Stimulated activated CD4-positive, alpha-beta T cell treated with anti-CD3 and anti-CD28 coated beads, Interleukin-1b, Interleukin-23, amount 100 ng/mL, for 1 hour (primary cell): ENCODE data around the gene RFESD.
"Not testable (repeated sequence)": the region's sequence is repeated elsewhere in the genome, so short reads cannot be mapped to it uniquely, and the experiment has no call there.

Source experiments
- DNase-seq, 2 donors: peaks; one replicate each; pipeline ENCODE4 v3.0.0-alpha.2; 2020; ENCODE audit warnings: low read depth in 2 of 2

RFESD gene

GRCh38 chr5:95628933-95629332 lies 17.6 kb upstream of the RFESD start:
- no peak for DNase-seq

GRCh38 chr5:95630394-95630917 lies 16.1 kb upstream of the RFESD start:
- DNase-seq = no peak

- no peak for DNase-seq
These were observed 15.2 kb upstream of the RFESD start for GRCh38 chr5:95631255-95631958.

GRCh38 chr5:95631991-95632675 lies 14.4 kb upstream of the RFESD start:
- peak in 1 of 2 donors; percentile 28 for DNase-seq

GRCh38 chr5:95632942-95633341 lies 13.6 kb upstream of the RFESD start:
- DNase-seq = not testable (repeated sequence)

- no peak for DNase-seq
These were observed 12.9 kb upstream of the RFESD start for GRCh38 chr5:95633671-95634070.

GRCh38 chr5:95634081-95634480 lies 12.5 kb upstream of the RFESD start:
- no peak for DNase-seq

GRCh38 chr5:95638632-95639031 lies 7.9 kb upstream of the RFESD start:
- DNase-seq = no peak

GRCh38 chr5:95641741-95642220 lies 4.8 kb upstream of the RFESD start:
- DNase-seq = no peak

GRCh38 chr5:95643152-95643551 lies 3.4 kb upstream of the RFESD start:
- no peak for DNase-seq

- DNase-seq = no peak
These were observed 2.1 kb upstream of the RFESD start for GRCh38 chr5:95644351-95645042.

- DNase-seq = not testable (repeated sequence)
These were observed 380 bp upstream of the RFESD start for GRCh38 chr5:95646226-95646568.

- DNase-seq = no peak
These were observed 1.6 kb downstream of the RFESD start for GRCh38 chr5:95647886-95648860.

- no peak for DNase-seq
These were observed 2.7 kb downstream of the RFESD start for GRCh38 chr5:95649274-95649673.

- DNase-seq = no peak
These were observed 3.5 kb downstream of the RFESD start for GRCh38 chr5:95649842-95650620.

- DNase-seq = no peak
These were observed 6.3 kb downstream of the RFESD start for GRCh38 chr5:95652849-95653248.

GRCh38 chr5:95654196-95654595 lies 7.6 kb downstream of the RFESD start:
- no peak for DNase-seq

GRCh38 chr5:95655575-95655974 lies 9.0 kb downstream of the RFESD start:
- no peak for DNase-seq

- DNase-seq = no peak
These were observed 13.5 kb downstream of the RFESD start for GRCh38 chr5:95660060-95660459.

- DNase-seq = no peak
These were observed 16.4 kb downstream of the RFESD start for GRCh38 chr5:95662946-95663345.
